ENCODE results near the gene KPTN.

KPTN gene

DNA sequence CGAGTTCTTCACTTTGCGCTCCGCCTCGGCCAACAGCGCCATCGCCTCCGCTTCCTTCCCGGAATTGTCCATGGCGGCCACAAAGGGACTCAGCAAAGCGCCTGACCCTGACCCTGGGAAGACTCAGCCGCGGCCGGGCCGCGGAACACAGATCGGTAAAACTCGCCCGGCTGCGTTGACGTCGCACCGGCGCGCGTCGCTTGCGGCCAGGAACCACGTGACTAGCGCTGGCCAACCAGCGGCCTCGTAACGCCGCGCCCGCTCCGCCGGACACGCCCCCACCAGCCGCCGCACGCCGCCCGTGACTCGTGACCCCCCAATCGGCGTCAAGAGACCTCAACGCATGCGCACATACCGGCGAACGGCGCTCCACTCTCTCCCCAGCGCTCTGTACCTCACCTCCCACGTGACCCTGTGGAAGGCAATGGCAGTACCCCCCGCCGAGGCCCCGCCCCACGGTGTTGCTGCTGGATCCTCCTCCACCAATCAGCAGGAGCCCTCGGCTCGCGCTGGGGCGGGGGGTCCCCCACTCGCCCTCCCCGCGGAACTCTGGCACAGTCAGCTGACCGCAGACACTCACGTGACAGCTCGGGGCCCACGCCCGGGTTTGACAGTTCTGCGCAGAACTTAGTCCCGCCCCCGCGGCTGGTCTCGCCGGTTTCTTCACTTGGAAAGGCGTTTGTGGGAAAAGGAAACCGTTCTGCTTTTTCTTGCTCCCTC is 31.0 kb upstream of the KPTN start, which contains the start of gene NAPA:
Gene NAPA, minus strand, starts transcription at position 195 of the 720 bp plus-strand sequence. Its CDS starts 123 bp downstream, at position 72.
- Histone ChIP-seq H3K4me1 (peaks cover 14 to 48% (median 40%) of the 10 kb centered on the region in 4 donors), H3K36me3 (no peaks in the 10 kb centered on the region), H3K27me3 (no peaks in the 10 kb centered on the region), H3K4me3 (peak within 1 kb of the TSS; percentile 73 to 93), H3K27ac (peak within 1 kb of the TSS; percentile 86 to 97), H3K9me3 (no peaks in the 10 kb centered on the region)
- TF ChIP-seq, protein P1, sequence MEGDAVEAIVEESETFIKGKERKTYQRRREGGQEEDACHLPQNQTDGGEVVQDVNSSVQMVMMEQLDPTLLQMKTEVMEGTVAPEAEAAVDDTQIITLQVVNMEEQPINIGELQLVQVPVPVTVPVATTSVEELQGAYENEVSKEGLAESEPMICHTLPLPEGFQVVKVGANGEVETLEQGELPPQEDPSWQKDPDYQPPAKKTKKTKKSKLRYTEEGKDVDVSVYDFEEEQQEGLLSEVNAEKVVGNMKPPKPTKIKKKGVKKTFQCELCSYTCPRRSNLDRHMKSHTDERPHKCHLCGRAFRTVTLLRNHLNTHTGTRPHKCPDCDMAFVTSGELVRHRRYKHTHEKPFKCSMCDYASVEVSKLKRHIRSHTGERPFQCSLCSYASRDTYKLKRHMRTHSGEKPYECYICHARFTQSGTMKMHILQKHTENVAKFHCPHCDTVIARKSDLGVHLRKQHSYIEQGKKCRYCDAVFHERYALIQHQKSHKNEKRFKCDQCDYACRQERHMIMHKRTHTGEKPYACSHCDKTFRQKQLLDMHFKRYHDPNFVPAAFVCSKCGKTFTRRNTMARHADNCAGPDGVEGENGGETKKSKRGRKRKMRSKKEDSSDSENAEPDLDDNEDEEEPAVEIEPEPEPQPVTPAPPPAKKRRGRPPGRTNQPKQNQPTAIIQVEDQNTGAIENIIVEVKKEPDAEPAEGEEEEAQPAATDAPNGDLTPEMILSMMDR (IDR thresholded peaks at IDR 0.05), result no peak
- DNase-seq, result peak; percentile 100
- intact Hi-C loops (cut with DNase I; ENCODE audit: low total_unique reads), result loop anchor here (2.0 to 10.0 kb wide), 4 partner anchors 43 to 180 kb away; partner anchors contain the start of gene SLC8A2

DNA sequence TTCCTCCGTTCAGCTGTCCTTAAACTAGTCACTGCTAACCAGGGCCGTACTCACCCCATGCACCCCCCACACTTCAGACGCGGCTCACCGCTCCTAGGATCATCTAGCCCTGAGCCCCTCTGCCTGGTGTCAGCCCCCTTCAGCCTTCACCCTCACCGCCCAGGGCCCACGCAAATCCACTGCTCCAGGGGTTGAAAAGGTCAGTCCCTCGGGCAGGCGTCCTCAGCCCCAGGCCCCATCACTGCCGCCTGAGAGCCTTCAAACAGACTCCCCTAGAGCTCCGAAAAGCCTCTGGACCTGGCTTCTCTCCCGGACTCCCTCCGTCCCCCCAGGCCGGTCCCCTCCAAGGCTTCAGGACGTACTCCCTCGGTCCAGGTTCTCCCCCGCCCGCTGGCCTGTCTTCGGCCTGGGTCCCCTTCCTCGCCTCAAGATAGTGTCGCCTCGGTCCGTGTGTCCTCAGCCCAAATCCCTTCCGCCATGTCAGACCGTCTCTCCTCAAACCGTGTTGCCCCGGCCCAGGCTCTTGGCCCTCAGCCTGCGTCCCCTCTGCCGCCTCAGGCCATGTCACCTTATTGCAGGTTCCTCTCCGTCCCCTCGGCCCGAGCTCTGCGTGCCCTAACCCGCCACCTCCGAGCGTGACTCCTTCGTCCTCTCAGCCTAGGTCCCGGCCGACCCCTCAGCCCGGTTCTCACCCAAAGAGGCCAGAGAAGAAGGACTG is 30.3 kb upstream of the KPTN start:
- Histone ChIP-seq H3K9me3 (no peaks in the 10 kb centered on the region), H3K4me1 (peaks cover 14 to 55% (median 46%) of the 10 kb centered on the region in 4 donors), H3K27ac (peak overlapping the region; percentile 86 to 97), H3K27me3 (no peaks in the 10 kb centered on the region), H3K4me3 (peak overlapping the region; percentile 73 to 93), H3K36me3 (no peaks in the 10 kb centered on the region)
- TF ChIP-seq, protein P1 (IDR thresholded peaks at IDR 0.05), result no peak
- no peak for DNase-seq
- intact Hi-C loops (cut with DNase I; ENCODE audit: low total_unique reads), result loop anchor here (2.0 to 10.0 kb wide), 3 partner anchors 42 to 180 kb away; partner anchors contain the start of gene SLC8A2

DNA sequence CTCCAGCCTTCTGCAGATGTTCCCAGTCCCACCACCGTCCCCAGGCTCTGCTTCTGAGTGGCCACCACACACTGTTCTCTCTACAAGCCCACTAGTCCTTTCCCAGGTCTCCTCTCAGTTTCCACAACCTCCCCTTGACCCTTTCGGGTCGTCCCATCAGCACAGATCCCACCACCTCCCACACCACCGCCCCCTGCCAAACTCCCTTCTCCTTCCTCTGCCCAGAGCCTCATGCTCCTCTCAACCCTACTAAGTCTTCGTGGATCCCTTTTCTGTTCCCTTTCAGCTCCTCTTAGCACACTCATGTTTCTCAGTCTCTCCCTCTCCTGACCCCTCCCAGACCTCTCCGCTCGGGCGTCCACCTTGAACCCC is 28.9 kb upstream of the KPTN start:
- Histone ChIP-seq H3K4me3 (peak overlapping the region; percentile 73 to 93), H3K9me3 (no peaks in the 10 kb centered on the region), H3K36me3 (no peaks in the 10 kb centered on the region), H3K27me3 (no peaks in the 10 kb centered on the region), H3K4me1 (peaks cover 14 to 69% (median 58%) of the 10 kb centered on the region in 4 donors), H3K27ac (peak overlapping the region; percentile 86 to 97)
- intact Hi-C loops (cut with DNase I; ENCODE audit: low total_unique reads), result loop anchor here (5.0 to 10.0 kb wide), 2 partner anchors 41 to 182 kb away; partner anchors contain the start of gene SLC8A2
- TF ChIP-seq, protein P1 (IDR thresholded peaks at IDR 0.05), result no peak
- DNase-seq, result no peak

DNA sequence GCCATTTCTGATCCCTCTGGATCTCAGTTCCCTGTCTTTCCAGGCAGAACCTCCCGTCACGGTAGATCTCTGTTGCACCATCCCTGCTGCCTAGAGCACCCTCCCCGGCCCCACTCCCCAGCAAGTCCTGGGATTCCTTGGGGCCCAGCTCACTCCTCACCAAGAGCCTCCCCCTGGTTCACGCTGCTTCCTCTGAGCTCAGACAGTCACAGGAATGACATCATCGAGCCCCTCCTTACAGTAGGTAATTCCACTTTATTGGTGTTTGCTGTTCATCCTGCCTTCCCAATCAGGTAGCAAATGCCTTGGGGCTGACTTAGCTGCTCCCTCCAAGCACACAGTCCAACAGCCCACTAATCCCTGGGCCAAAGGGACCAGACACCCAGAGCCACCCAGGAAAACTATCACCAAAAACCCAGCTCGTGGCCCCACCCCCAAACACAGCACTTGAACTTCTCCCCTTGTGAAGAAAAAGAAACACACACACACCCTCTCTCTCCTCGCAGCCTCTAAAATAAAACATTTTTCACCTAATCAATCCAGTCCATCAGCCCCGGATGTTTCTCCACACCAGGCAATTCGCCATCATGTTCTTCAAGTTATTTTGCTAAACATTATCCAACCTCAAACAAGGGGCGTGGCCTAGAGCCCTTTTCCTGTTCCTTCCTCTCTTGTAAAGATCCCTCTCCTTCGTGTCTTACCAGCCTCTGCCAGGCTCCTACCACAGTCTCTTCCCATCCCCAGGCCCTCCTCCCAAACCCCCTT is 28.3 kb upstream of the KPTN start:
- no peaks in the 10 kb centered on the region for H3K36me3 ChIP-seq
- H3K27me3 ChIP-seq, result no peaks in the 10 kb centered on the region
- H3K9me3 ChIP-seq, result no peaks in the 10 kb centered on the region
- TF ChIP-seq, protein P1 (IDR thresholded peaks at IDR 0.05), result no peak
- peak overlapping the region; percentile 86 to 97 for H3K27ac ChIP-seq
- H3K4me3 ChIP-seq, result peak overlapping the region in 1 of 2 donors; percentile 93
- intact Hi-C loops (cut with DNase I; ENCODE audit: low total_unique reads), result loop anchor here (5.0 to 10.0 kb wide), 2 partner anchors 40 to 182 kb away; partner anchors contain the start of gene SLC8A2
- H3K4me1 ChIP-seq, result peaks cover 14 to 75% (median 64%) of the 10 kb centered on the region in 4 donors
- peak in 1 of 2 donors; percentile 60 for DNase-seq

DNA sequence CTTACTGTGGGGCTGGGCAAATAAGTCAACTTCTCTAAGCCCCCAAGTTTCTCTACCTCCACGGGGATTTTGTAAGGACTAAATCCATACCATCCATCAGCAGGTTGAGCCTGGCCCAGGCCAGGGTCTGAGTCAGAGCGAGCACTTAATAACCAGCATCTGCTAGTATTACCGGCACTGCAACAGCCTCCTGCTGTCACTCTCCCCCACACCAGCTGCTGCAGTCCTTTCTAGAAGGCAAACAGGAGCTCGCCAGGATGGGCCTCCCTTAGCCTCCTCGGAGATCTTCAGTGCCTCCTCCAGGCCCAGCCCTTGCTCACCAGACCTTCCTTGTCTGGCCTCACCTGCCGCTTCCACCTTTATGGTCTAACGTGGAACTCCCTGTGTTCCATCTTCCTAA is 27.7 kb upstream of the KPTN start:
- H3K9me3 ChIP-seq, result no peaks in the 10 kb centered on the region
- TF ChIP-seq, protein P1 (IDR thresholded peaks at IDR 0.05), result no peak
- H3K4me3 ChIP-seq, result no peak overlapping the region
- peaks cover 14 to 82% (median 70%) of the 10 kb centered on the region in 4 donors for H3K4me1 ChIP-seq
- peaks cover 0 to under 1% (median 0%) of the 10 kb centered on the region in 3 donors for H3K36me3 ChIP-seq
- H3K27ac ChIP-seq, result peak overlapping the region; percentile 86 to 97
- no peak for DNase-seq
- intact Hi-C loops (cut with DNase I; ENCODE audit: low total_unique reads), result loop anchor here (5.0 to 10.0 kb wide), 2 partner anchors 39 to 183 kb away; partner anchors contain the start of gene SLC8A2
- no peaks in the 10 kb centered on the region for H3K27me3 ChIP-seq

Data from tibial artery (tissue), 4 donors.